GM12801 (cell line): ENCODE data around the gene TMEM135.

Source experiments
- TF ChIP-seq, protein P1 (sequence below): IDR thresholded peaks from one replicate; pipeline ENCODE4 v1.5.1; 2011; ENCODE audit warnings: control low read depth; ENCODE audit not compliant: insufficient read length; ENCODE audit errors: extremely low read depth

TMEM135 gene

DNA sequence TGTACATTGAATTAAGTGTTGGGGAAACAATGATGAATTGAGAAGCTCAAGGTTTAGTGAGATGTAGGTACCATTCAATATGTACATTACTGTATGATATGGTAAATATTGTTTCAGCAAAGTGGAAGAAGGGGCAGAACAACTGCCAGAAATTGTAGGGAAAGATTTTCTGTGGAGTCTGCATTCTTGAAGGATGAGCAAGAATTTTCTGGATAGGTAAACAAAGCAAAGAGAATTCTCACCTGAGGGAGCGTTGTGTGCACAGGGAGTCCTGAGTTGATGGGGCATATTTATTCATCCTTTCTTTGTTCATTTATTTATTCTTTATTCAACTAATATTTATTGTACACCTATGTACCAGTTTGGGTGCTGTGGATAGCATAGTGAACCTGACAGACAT lies 83.2 kb downstream of the TMEM135 start:
- TF ChIP-seq, protein P1, sequence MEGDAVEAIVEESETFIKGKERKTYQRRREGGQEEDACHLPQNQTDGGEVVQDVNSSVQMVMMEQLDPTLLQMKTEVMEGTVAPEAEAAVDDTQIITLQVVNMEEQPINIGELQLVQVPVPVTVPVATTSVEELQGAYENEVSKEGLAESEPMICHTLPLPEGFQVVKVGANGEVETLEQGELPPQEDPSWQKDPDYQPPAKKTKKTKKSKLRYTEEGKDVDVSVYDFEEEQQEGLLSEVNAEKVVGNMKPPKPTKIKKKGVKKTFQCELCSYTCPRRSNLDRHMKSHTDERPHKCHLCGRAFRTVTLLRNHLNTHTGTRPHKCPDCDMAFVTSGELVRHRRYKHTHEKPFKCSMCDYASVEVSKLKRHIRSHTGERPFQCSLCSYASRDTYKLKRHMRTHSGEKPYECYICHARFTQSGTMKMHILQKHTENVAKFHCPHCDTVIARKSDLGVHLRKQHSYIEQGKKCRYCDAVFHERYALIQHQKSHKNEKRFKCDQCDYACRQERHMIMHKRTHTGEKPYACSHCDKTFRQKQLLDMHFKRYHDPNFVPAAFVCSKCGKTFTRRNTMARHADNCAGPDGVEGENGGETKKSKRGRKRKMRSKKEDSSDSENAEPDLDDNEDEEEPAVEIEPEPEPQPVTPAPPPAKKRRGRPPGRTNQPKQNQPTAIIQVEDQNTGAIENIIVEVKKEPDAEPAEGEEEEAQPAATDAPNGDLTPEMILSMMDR, result no peak

DNA sequence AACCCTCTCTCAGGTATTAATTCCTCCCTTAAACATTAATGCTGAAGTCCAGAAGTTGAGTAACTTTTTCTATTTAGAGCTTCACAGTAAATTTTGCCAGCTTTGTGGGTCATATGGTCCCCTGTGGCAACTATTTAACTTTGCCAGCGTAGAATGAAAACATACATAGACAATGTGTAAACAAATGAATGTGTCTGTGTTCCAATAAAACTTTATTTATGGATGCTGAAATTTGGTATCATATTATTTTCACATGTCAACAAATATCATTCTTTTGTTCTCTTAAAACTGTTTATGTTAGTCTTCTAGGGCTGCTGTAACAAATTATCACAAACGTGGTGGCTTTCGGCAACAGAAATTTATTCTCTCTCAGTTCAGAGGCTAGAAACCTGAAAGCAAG lies 85.1 kb downstream of the TMEM135 start:
- TF ChIP-seq, protein P1, result no peak

DNA sequence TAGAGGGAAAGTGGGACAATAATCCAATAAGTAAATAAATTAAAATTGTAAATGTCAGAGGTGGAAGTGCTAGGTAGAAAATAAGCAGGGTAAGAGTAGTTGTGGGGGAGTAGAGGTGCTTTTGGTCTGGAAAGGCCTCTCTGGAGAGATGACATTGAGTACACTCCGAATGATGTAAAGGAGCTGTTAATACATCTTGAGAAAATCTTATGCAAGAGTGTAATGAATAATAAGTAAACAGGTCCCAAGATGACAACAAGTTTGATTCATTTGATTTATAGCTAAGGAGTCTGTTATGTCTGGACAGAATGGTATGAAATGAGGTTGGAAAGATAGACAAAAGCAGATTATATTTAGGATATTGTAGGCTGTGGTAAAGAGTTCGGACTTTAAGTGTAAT lies 87.5 kb downstream of the TMEM135 start:
- TF ChIP-seq, protein P1, result no peak

DNA sequence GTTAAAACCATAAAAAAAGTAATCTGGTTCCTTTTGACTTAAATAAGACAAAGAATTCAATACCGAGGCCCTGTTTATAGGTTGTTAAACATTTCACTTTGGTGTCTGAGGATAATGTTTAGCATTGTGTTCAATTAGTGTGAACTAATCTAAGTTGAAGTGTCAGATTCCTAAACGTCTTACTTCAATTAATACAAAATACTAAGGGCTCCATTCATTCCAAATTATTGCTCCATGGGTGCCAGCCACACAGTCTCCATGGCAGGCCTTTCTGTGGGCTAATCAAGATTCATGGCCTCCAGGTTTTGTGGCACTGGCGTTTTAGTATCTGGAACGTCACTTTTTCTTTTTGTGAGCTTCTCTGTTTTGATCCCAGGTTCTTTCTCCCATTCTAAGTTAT lies 89.4 kb downstream of the TMEM135 start:
- TF ChIP-seq, protein P1, result no peak

DNA sequence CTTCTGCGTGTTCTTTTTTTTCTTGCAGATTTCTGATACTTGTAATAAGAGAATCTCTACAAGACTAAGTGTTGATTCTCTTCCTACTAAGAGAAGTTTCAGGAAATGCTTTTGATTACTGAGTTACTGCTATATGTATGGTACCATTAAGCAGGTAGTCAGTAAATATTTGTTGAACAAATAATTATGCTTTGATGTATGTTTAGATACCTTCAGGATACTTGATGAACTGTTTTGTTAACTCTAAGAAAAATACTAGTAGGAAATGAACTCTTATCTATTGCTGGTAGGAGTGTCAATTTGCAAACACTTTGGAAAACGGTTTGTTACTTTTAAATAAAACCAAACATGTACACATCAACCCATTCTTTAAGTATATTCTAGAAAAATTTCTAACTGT lies 90.6 kb downstream of the TMEM135 start:
- TF ChIP-seq, protein P1, result no peak

DNA sequence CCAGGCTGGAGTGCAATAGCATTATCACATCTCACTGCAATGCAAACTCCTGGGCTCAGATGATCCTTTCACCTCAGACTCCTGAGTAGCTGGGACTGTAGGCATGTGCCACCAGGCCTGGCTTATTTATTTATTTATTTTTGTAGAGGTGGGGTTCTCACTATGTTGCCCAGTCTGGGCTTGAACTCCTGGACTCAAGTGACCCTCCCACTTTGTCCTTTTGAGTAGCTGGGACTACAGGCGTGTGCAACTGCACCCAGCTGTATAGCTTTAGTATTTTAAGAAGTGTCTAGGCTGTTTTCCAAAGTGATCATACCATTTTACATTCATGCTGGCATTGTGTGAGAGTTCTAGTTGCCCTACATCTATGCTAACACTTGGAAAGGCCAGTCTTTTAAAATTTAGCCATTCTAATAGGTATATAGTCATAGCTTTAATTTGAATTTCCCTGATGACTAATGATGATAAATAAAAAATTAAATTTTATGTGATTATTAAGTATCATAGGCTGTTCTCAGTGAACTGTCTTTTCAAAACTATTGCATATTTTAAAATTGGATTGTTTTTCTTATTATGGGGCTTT lies 96.9 kb downstream of the TMEM135 start:
- TF ChIP-seq, protein P1, result no peak

DNA sequence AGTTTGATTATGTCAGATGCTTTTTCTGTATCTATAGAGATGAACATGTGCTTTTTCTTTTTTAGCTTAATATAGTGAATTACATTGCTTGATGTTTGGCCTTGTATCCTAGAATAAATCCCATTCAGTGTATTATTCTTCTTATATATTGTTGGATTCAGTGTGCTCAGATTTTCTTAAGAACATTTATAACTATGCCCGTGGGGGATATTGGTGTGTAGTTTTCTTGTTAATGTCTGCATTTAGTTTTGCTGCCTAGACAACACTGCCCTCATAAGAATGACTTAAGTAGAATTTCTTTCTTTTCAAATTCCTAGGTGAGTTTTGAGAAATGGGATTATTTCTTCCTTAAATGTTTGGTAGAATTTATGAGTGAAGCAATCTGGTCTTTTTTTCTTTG lies 98.5 kb downstream of the TMEM135 start:
- TF ChIP-seq, protein P1, result no peak
